PC-9 (cell line): Measurements from ENCODE around the gene OCA2.

ENCODE experiments used
- CTCF ChIP-seq: fragments of 200-600 bp; sonication (generic); conservative IDR thresholded peaks from 2 replicates; pipeline ENCODE4 v1.6.1; 2017; ENCODE audit warnings: mixed run types, antibody characterized with exemption, mild to moderate bottlenecking, moderate library complexity
- EZH2 ChIP-seq: fragments of 200-600 bp; sonication (generic); IDR thresholded peaks from 2 replicates; pipeline ENCODE4 v1.8.0; 2017; ENCODE audit warnings: antibody characterized with exemption, low read depth

- TF ChIP-seq CTCF (no peak), EZH2 (no peak)
Observed at GRCh38 chr15:28101201-28101600, 2.1 kb upstream of the OCA2 start.
